Measurements from ENCODE around the gene TEK.
"Not testable (repeated sequence)": the region's sequence is repeated elsewhere in the genome, so short reads cannot be mapped to it uniquely, and the experiment has no call there.

DNA sequence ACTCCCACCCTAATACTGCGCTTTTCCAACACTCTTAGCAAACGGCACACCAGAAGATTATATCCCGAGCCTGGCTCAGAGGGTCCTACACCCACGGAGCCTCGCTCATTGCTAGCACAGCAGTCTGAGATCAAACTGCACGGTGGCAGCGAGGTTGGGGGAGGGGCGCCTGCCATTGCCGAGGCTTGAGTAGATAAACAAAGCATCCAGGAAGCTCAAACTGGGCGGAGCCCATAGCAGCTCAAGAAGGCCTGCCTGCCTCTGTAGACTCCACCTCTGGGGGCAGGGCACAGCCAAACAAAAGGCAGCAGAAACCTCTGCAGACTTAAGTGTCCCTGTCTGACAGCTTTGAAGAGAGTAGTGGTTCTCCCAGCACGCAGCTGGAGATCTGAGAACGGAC, 130.6 kb downstream of the TEK start:
- TF ChIP-seq, protein P1, sequence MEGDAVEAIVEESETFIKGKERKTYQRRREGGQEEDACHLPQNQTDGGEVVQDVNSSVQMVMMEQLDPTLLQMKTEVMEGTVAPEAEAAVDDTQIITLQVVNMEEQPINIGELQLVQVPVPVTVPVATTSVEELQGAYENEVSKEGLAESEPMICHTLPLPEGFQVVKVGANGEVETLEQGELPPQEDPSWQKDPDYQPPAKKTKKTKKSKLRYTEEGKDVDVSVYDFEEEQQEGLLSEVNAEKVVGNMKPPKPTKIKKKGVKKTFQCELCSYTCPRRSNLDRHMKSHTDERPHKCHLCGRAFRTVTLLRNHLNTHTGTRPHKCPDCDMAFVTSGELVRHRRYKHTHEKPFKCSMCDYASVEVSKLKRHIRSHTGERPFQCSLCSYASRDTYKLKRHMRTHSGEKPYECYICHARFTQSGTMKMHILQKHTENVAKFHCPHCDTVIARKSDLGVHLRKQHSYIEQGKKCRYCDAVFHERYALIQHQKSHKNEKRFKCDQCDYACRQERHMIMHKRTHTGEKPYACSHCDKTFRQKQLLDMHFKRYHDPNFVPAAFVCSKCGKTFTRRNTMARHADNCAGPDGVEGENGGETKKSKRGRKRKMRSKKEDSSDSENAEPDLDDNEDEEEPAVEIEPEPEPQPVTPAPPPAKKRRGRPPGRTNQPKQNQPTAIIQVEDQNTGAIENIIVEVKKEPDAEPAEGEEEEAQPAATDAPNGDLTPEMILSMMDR (IDR thresholded peaks at IDR 0.05; ENCODE audit: poor library complexity), result not testable (repeated sequence)
- not testable (repeated sequence) for TF ChIP-seq EZH2 (IDR thresholded peaks at IDR 0.05; ENCODE audit: borderline replicate concordance)
